Measurements from ENCODE around the gene SSBP3. TPM values are rescaled to one million over a fixed set of nuclear protein-coding genes. Genes with fewer than 3 reads are reported as not detected.

SSBP3 gene
- total RNA-seq, 1 donor from 2014 or later, result 19.7 TPM

DNA sequence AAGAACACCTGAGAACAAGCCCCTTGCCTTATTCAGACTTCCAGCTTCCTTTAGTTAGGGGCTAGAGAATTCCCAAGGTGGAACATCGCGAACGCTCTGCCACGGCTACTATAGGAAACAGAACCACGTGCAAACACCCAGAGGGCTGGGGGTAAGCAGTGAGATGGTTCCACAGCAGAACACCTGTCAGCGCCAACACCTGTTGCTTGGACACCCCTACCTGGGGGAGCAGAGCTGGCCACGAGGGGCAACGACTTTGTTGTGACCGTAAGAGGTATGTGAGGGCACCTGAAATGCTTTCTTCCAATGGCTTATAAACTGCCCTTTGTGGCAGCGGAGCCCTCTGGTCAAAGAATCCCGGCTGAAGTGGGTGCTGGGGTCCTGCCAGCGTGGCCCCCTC, 155.5 kb downstream of the SSBP3 start:
- Histone ChIP-seq H3K4me3 (ENCODE audit: low read depth, low read length) (no peak overlapping the region), H3K36me3 (ENCODE audit: control insufficient read depth, insufficient read depth, low read length) (no peaks in the 10 kb centered on the region), H3K27me3 (ENCODE audit: control insufficient read depth, insufficient read depth, low read length) (no peaks in the 10 kb centered on the region)
- TF ChIP-seq, protein P1, sequence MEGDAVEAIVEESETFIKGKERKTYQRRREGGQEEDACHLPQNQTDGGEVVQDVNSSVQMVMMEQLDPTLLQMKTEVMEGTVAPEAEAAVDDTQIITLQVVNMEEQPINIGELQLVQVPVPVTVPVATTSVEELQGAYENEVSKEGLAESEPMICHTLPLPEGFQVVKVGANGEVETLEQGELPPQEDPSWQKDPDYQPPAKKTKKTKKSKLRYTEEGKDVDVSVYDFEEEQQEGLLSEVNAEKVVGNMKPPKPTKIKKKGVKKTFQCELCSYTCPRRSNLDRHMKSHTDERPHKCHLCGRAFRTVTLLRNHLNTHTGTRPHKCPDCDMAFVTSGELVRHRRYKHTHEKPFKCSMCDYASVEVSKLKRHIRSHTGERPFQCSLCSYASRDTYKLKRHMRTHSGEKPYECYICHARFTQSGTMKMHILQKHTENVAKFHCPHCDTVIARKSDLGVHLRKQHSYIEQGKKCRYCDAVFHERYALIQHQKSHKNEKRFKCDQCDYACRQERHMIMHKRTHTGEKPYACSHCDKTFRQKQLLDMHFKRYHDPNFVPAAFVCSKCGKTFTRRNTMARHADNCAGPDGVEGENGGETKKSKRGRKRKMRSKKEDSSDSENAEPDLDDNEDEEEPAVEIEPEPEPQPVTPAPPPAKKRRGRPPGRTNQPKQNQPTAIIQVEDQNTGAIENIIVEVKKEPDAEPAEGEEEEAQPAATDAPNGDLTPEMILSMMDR (IDR thresholded peaks at IDR 0.05; ENCODE audit: insufficient read depth, low read length, poor library complexity, severe bottlenecking), result no peak
- DNase-seq (ENCODE audit: low read depth), result no peak

GRCh38 chr1:54249819-54250435, 156.3 kb downstream of the SSBP3 start:
- TF ChIP-seq, protein P1 (IDR thresholded peaks at IDR 0.05; ENCODE audit: insufficient read depth, low read length, poor library complexity, severe bottlenecking), result no peak
- no peaks in the 10 kb centered on the region for H3K36me3 ChIP-seq (ENCODE audit: control insufficient read depth, insufficient read depth, low read length)
- DNase-seq (ENCODE audit: low read depth), result no peak
- no peak overlapping the region for H3K4me3 ChIP-seq (ENCODE audit: low read depth, low read length)
- H3K27me3 ChIP-seq (ENCODE audit: control insufficient read depth, insufficient read depth, low read length), result no peaks in the 10 kb centered on the region

DNA sequence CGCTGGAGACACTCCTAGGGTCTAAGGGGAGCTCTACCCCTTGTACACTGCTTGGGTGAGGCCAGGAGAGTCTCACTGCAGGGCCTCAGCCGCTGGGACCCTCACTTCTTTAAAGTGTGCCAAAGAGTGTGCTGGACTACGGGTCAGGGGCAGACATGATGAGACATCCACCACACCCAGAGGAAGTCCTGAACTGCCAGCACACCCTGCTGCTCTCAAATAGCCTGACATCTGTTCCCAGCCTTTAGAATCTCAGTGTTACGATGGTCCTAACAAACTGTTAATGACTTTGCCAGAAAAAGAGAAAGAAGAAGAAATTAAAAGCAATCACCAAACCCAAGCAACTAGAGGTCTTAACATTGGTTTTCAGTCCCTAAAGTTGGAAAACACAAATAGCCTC, 157.2 kb downstream of the SSBP3 start:
- TF ChIP-seq, protein P1 (IDR thresholded peaks at IDR 0.05; ENCODE audit: insufficient read depth, low read length, poor library complexity, severe bottlenecking), result no peak
- H3K36me3 ChIP-seq (ENCODE audit: control insufficient read depth, insufficient read depth, low read length), result no peaks in the 10 kb centered on the region
- DNase-seq (ENCODE audit: low read depth), result no peak
- no peak overlapping the region for H3K4me3 ChIP-seq (ENCODE audit: low read depth, low read length)
- H3K27me3 ChIP-seq (ENCODE audit: control insufficient read depth, insufficient read depth, low read length), result no peaks in the 10 kb centered on the region

DNA sequence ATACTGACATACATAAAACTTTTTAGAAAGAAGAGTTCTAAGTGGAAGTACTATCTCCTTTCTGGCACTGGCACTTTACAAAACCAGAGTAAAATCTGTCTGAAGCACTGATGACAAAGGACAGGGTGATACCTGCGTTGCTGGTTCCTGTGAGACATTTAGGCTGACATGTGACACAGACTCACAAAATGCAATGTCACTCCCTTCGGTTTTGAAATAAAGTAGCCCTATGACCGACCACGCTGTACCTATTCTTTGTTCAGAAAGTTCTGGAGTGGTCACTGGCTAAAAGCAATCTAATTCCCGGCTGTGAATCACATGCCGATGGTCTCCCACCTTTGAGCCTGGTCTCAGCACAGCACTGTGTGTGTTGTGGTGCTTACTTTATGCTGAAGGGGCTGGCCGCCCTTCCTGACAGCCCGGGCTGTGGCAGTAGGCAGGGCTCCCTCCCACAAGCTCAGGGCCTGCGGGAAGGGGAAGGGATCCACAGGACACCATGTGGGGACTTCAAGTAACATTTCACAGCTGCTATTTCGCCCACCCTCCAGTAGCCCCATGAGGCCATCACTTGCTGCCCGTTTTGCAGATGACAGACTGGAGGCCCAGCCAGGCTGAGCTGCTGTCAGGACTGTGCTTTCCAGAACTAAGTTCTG, 158.2 kb downstream of the SSBP3 start:
- TF ChIP-seq, protein P1 (IDR thresholded peaks at IDR 0.05; ENCODE audit: insufficient read depth, low read length, poor library complexity, severe bottlenecking), result no peak
- H3K36me3 ChIP-seq (ENCODE audit: control insufficient read depth, insufficient read depth, low read length), result no peaks in the 10 kb centered on the region
- H3K4me3 ChIP-seq (ENCODE audit: low read depth, low read length), result no peak overlapping the region
- DNase-seq (ENCODE audit: low read depth), result no peak
- H3K27me3 ChIP-seq (ENCODE audit: control insufficient read depth, insufficient read depth, low read length), result no peaks in the 10 kb centered on the region

DNA sequence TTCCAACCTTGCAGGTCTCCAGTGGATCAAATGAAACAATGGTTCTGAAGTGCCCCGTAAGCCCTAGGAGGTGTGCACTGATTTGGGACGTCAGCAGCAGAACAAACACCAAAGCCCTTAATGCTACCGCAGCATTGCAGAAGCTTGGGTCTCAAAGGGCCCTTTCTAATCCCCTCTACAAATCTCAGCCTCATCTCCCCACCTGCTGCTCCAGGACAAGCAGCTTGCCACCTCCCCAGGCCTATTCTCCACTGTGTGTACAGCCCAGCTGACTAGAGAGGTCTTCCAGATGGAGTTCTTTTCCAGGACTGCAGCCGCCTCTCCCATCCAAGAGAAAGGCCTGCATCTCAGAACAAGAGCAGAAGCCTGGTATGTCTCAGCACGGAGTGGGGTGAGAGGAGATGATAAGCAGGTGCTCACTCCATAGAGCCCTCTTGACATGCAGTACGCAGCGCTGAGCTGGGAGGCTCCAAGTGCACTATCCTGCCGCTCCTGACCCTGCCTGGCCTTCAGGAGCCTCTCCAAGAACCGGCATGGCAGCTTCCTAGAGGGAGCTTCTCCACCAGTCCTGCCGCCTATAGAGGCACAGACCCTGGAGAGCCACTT, 160.0 kb downstream of the SSBP3 start:
- no peak overlapping the region for H3K4me3 ChIP-seq (ENCODE audit: low read depth, low read length)
- no peak for DNase-seq (ENCODE audit: low read depth)
- no peaks in the 10 kb centered on the region for H3K27me3 ChIP-seq (ENCODE audit: control insufficient read depth, insufficient read depth, low read length)
- no peaks in the 10 kb centered on the region for H3K36me3 ChIP-seq (ENCODE audit: control insufficient read depth, insufficient read depth, low read length)
- TF ChIP-seq, protein P1 (IDR thresholded peaks at IDR 0.05; ENCODE audit: insufficient read depth, low read length, poor library complexity, severe bottlenecking), result no peak

All from kidney epithelial cell (primary cell).